WTC11 (cell line): Measurements from ENCODE around the gene OPTC. TPM values are rescaled to one million over a fixed set of nuclear protein-coding genes. Genes with fewer than 3 reads are reported as not detected.

ENCODE experiments used
- ATAC-seq: fragments of 200-7000 bp; cut with Tn5 transposase; 2 replicates; pipeline ENCODE4 v1.10.0; 2021; ENCODE audit warnings: mild to moderate bottlenecking, moderate library complexity
- CTCF ChIA-PET: fragments of 300-600 bp; sonication (Branson Sonifier 250); formaldehyde crosslinking; loops from one replicate; lab custom pipeline; 2021; ENCODE audit warnings: antibody characterized with exemption; lab: Charles Lee
- POLR2A ChIA-PET: fragments of 350-600 bp; sonication (Branson Sonifier 250); formaldehyde crosslinking; loops from one replicate; lab custom pipeline; 2021; ENCODE audit warnings: antibody characterized with exemption; lab: Charles Lee
- DNase-seq: peaks from one replicate; pipeline ENCODE4 v3.0.0; 2021; ENCODE audit warnings: low spot score
- H3K27ac Mint-ChIP-seq: 2 replicates; pipeline ENCODE4 v1.8.0; 2021; ENCODE audit warnings: mixed read lengths
- H3K27me3 Mint-ChIP-seq: 2 replicates; pipeline ENCODE4 v1.8.0; 2021; ENCODE audit warnings: low read depth, mild to moderate bottlenecking, moderate library complexity, mixed read lengths
- H3K36me3 Mint-ChIP-seq: 2 replicates; pipeline ENCODE4 v1.8.0; 2021; ENCODE audit warnings: mixed read lengths
- H3K4me1 Mint-ChIP-seq: 2 replicates; pipeline ENCODE4 v1.8.0; 2022; ENCODE audit warnings: mixed read lengths
- H3K4me3 Mint-ChIP-seq: 2 replicates; pipeline ENCODE4 v1.8.0; 2021; ENCODE audit warnings: mild to moderate bottlenecking, moderate library complexity, mixed read lengths
- H3K9me3 Mint-ChIP-seq: 2 replicates; pipeline ENCODE4 v1.8.0; 2021; ENCODE audit warnings: mixed read lengths
- ATF1 ChIP-seq: sonication (generic); formaldehyde crosslinking; IDR thresholded peaks from 2 replicates; pipeline ENCODE4 v1.8.1; 2023; ENCODE audit warnings: mild to moderate bottlenecking, moderate library complexity, missing genetic modification reagents
- CDX4 ChIP-seq: fragments of 250-450 bp; sonication (Bioruptor Pico); IDR thresholded peaks from 2 replicates; pipeline ENCODE4 v1.9.0; 2021; ENCODE audit warnings: moderate library complexity, mild to moderate bottlenecking, inconsistent platforms, borderline replicate concordance
- ETV6 ChIP-seq: sonication (generic); formaldehyde crosslinking; IDR thresholded peaks from 2 replicates; pipeline ENCODE4 v1.8.1; 2022; ENCODE audit warnings: mild to moderate bottlenecking, missing genetic modification reagents
- HMGXB4 ChIP-seq: sonication (generic); formaldehyde crosslinking; IDR thresholded peaks from 2 replicates; pipeline ENCODE4 v1.8.1; 2023; ENCODE audit warnings: mild to moderate bottlenecking, moderate library complexity, missing genetic modification reagents
- JAZF1 ChIP-seq: fragments of 250-450 bp; sonication (Bioruptor Pico); IDR thresholded peaks from 2 replicates; pipeline ENCODE4 v1.9.0; 2021; ENCODE audit warnings: moderate library complexity, mild to moderate bottlenecking, inconsistent platforms
- JUN ChIP-seq: sonication (generic); formaldehyde crosslinking; IDR thresholded peaks from 2 replicates; pipeline ENCODE4 v1.8.0; 2023; ENCODE audit warnings: mild to moderate bottlenecking, missing genetic modification reagents
- MAX ChIP-seq: sonication (generic); formaldehyde crosslinking; IDR thresholded peaks from 2 replicates; pipeline ENCODE4 v1.8.0; 2022; ENCODE audit warnings: mild to moderate bottlenecking, missing genetic modification reagents
- NFYB ChIP-seq: sonication (generic); formaldehyde crosslinking; conservative IDR thresholded peaks from 2 replicates; pipeline ENCODE4 v1.8.0; 2022; ENCODE audit warnings: low read depth, missing genetic modification reagents
- NR2C2 ChIP-seq: sonication (generic); formaldehyde crosslinking; IDR thresholded peaks from 2 replicates; pipeline ENCODE4 v1.8.0; 2022; ENCODE audit warnings: mild to moderate bottlenecking, missing genetic modification reagents
- NR3C1 ChIP-seq: sonication (generic); formaldehyde crosslinking; conservative IDR thresholded peaks from 2 replicates; pipeline ENCODE4 v1.8.1; 2023; ENCODE audit warnings: low read depth, mild to moderate bottlenecking, missing genetic modification reagents
- RORB ChIP-seq: fragments of 250-450 bp; sonication (Bioruptor Pico); IDR thresholded peaks from 2 replicates; pipeline ENCODE4 v1.9.0; 2021; ENCODE audit warnings: mild to moderate bottlenecking
- TP53 ChIP-seq: sonication (generic); formaldehyde crosslinking; IDR thresholded peaks from 2 replicates; pipeline ENCODE4 v1.8.1; 2023; ENCODE audit warnings: mild to moderate bottlenecking, missing genetic modification reagents
- ZBTB21 ChIP-seq: sonication (generic); formaldehyde crosslinking; IDR thresholded peaks from 2 replicates; pipeline ENCODE4 v1.8.1; 2023; ENCODE audit warnings: mild to moderate bottlenecking, missing genetic modification reagents, borderline replicate concordance
- ZNF423 ChIP-seq: fragments of 250-450 bp; sonication (Bioruptor Pico); IDR thresholded peaks from 2 replicates; pipeline ENCODE4 v2.1.2; 2022; ENCODE audit warnings: mild to moderate bottlenecking, moderate library complexity
- ZSCAN18 ChIP-seq: fragments of 250-450 bp; sonication (Bioruptor Pico); IDR thresholded peaks from 2 replicates; pipeline ENCODE4 v2.1.2; 2022; ENCODE audit warnings: mild to moderate bottlenecking, moderate library complexity
- total RNA-seq: library from RNA; stranded (reverse); gene quantifications from 3 replicates; pipeline ENCODE4 v1.2.3, GENCODE V29; 2021
- TF ChIP-seq, protein P1 (sequence below): fragments of 250-450 bp; sonication (Bioruptor Pico); IDR thresholded peaks from 2 replicates; pipeline ENCODE4 v1.9.0; 2021; ENCODE audit warnings: mild to moderate bottlenecking
- TF ChIP-seq, protein P2 (sequence below): fragments of 250-450 bp; sonication (Bioruptor Pico); IDR thresholded peaks from 2 replicates; pipeline ENCODE4 v1.8.0; 2021; ENCODE audit warnings: mild to moderate bottlenecking
- TF ChIP-seq, protein P3 (sequence below): fragments of 250-450 bp; sonication (Bioruptor Pico); conservative IDR thresholded peaks from 2 replicates; pipeline ENCODE4 v1.9.0; 2021; ENCODE audit warnings: mild to moderate bottlenecking
- TF ChIP-seq, protein P4 (sequence below): sonication (generic); formaldehyde crosslinking; IDR thresholded peaks from 2 replicates; pipeline ENCODE4 v1.8.1; 2023; ENCODE audit warnings: mild to moderate bottlenecking, missing genetic modification reagents
- TF ChIP-seq, protein P5 (sequence below): sonication (generic); formaldehyde crosslinking; IDR thresholded peaks from 2 replicates; pipeline ENCODE4 v1.8.0; 2023; ENCODE audit warnings: missing genetic modification reagents

Gene OPTC
- total RNA-seq, 1 experiment from 2014 or later: 0.55 TPM

- Mint-ChIP-seq H3K27ac (no peak overlapping the region), H3K4me3 (no peak overlapping the region), H3K36me3 (no peaks in the 10 kb centered on the region), H3K27me3 (no peaks in the 10 kb centered on the region; the same call in 1 of the 2 replicates), H3K9me3 (no peaks in the 10 kb centered on the region), H3K4me1 (peaks cover 8% of the 10 kb centered on the region)
- ChIA-PET POLR2A (no interaction called here), CTCF (no interaction called here)
- no peak for ATAC-seq
- DNase-seq: no peak
- no peak for TF ChIP-seq CDX4 (CRISPR knock-in tag)
- TF ChIP-seq MAX (CRISPR knock-in tag): no peak
- no peak for TF ChIP-seq NFYB
- no peak for TF ChIP-seq ATF1
- TF ChIP-seq ZBTB21 (CRISPR knock-in tag): no peak
- no peak for TF ChIP-seq NR2C2 (CRISPR knock-in tag)
- no peak for TF ChIP-seq NR3C1
- no peak for TF ChIP-seq ETV6 (CRISPR knock-in tag)
- TF ChIP-seq, protein P1, sequence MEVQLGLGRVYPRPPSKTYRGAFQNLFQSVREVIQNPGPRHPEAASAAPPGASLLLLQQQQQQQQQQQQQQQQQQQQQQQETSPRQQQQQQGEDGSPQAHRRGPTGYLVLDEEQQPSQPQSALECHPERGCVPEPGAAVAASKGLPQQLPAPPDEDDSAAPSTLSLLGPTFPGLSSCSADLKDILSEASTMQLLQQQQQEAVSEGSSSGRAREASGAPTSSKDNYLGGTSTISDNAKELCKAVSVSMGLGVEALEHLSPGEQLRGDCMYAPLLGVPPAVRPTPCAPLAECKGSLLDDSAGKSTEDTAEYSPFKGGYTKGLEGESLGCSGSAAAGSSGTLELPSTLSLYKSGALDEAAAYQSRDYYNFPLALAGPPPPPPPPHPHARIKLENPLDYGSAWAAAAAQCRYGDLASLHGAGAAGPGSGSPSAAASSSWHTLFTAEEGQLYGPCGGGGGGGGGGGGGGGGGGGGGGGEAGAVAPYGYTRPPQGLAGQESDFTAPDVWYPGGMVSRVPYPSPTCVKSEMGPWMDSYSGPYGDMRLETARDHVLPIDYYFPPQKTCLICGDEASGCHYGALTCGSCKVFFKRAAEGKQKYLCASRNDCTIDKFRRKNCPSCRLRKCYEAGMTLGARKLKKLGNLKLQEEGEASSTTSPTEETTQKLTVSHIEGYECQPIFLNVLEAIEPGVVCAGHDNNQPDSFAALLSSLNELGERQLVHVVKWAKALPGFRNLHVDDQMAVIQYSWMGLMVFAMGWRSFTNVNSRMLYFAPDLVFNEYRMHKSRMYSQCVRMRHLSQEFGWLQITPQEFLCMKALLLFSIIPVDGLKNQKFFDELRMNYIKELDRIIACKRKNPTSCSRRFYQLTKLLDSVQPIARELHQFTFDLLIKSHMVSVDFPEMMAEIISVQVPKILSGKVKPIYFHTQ (CRISPR knock-in tag): no peak
- no peak for TF ChIP-seq ZSCAN18 (CRISPR knock-in tag)
- TF ChIP-seq ZNF423 (CRISPR knock-in tag): no peak
- TF ChIP-seq, protein P2, sequence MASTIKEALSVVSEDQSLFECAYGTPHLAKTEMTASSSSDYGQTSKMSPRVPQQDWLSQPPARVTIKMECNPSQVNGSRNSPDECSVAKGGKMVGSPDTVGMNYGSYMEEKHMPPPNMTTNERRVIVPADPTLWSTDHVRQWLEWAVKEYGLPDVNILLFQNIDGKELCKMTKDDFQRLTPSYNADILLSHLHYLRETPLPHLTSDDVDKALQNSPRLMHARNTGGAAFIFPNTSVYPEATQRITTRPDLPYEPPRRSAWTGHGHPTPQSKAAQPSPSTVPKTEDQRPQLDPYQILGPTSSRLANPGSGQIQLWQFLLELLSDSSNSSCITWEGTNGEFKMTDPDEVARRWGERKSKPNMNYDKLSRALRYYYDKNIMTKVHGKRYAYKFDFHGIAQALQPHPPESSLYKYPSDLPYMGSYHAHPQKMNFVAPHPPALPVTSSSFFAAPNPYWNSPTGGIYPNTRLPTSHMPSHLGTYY: no peak
- TF ChIP-seq, protein P3, sequence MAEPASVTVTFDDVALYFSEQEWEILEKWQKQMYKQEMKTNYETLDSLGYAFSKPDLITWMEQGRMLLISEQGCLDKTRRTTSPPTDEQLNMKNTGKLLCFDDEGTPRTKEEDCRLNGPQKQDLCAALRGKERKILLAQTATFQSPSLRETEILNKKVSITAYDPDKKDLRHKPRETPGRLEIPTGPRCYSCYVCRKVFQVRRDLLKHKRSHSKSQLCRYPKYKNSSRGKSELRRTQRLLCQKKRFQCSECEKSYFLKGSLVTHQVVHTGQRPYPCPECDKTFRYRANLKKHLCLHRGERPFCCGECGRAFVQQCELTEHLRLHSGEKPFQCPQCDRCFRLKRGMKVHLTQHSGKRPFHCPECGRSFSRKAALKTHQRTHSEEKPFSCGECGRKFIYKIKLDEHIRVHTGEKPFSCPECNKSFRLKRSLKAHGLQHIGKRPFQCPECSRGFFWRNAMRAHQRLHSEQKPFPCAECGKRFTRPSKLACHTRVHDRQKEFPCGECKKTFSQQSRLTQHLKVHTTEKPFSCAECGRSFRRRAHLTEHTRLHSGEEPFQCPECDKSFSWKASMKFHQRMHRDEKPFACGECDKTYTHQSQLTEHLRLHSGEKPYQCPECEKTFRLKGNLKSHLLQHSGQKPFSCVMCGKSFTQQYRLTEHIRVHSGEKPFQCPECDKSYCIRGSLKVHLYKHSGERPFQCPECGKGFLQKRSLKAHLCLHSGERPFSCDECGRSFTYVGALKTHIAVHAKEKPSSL (CRISPR knock-in tag): no peak
- no peak for TF ChIP-seq HMGXB4 (CRISPR knock-in tag)
- TF ChIP-seq, protein P4, sequence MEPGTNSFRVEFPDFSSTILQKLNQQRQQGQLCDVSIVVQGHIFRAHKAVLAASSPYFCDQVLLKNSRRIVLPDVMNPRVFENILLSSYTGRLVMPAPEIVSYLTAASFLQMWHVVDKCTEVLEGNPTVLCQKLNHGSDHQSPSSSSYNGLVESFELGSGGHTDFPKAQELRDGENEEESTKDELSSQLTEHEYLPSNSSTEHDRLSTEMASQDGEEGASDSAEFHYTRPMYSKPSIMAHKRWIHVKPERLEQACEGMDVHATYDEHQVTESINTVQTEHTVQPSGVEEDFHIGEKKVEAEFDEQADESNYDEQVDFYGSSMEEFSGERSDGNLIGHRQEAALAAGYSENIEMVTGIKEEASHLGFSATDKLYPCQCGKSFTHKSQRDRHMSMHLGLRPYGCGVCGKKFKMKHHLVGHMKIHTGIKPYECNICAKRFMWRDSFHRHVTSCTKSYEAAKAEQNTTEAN (CRISPR knock-in tag): no peak
- TF ChIP-seq JUN (CRISPR knock-in tag): no peak
- no peak for TF ChIP-seq JAZF1
- no peak for TF ChIP-seq TP53
- no peak for TF ChIP-seq RORB
- TF ChIP-seq, protein P5, sequence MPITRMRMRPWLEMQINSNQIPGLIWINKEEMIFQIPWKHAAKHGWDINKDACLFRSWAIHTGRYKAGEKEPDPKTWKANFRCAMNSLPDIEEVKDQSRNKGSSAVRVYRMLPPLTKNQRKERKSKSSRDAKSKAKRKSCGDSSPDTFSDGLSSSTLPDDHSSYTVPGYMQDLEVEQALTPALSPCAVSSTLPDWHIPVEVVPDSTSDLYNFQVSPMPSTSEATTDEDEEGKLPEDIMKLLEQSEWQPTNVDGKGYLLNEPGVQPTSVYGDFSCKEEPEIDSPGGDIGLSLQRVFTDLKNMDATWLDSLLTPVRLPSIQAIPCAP (CRISPR knock-in tag): no peak
Observed at GRCh38 chr1:203536575-203536974, 42.6 kb downstream of the OPTC start.
